Heart right ventricle (tissue), 16 donors: ENCODE measurements around the gene PARD3. TPM values are rescaled to one million over a fixed set of nuclear protein-coding genes. Genes with fewer than 3 reads are reported as not detected.

ENCODE experiments used
- ATAC-seq, 8 donors: fragments of 200-7000 bp; cut with Tn5 transposase; one replicate each; pipeline ENCODE4 v1.9.1; 2020; ENCODE audit warnings: mild to moderate bottlenecking in 8 of 8, moderate library complexity in 8 of 8, moderate number of reproducible peaks in 1 of 8
- DNase-seq, 2 donors: peaks; one replicate each; pipeline ENCODE4 v3.0.0-alpha.2; 2020
- H3K27ac ChIP-seq, 10 donors: fragments of 200-600 bp; sonication (generic) in 2 of 10; one replicate each; pipeline versions ENCODE4 v1.5.0 to v1.8.0; 2020 to 2022; ENCODE audit warnings: mild to moderate bottlenecking in 3 of 10
- H3K27me3 ChIP-seq, 7 donors: fragments of 200-600 bp; one replicate each; pipeline ENCODE4 v1.8.0; 2021 to 2022; ENCODE audit warnings: mild to moderate bottlenecking in 2 of 7
- H3K36me3 ChIP-seq, 9 donors: fragments of 200-600 bp; sonication (generic) in 1 of 9; one replicate each; pipeline versions ENCODE4 v1.5.0 to v1.8.0; 2020 to 2022; ENCODE audit warnings: mild to moderate bottlenecking in 2 of 9
- H3K4me1 ChIP-seq, 9 donors: fragments of 200-600 bp; sonication (generic) in 1 of 9; one replicate each; pipeline versions ENCODE4 v1.5.0 to v1.8.0; 2020 to 2022; ENCODE audit warnings: mild to moderate bottlenecking in 4 of 9
- H3K4me3 ChIP-seq, 10 donors: fragments of 200-600 bp; sonication (generic) in 2 of 10; one replicate each; pipeline versions ENCODE4 v1.5.0 to v1.8.0; 2020 to 2022; ENCODE audit warnings: mild to moderate bottlenecking in 7 of 10, moderate library complexity in 2 of 10
- H3K9me3 ChIP-seq, 11 donors: fragments of 200-600 bp in 10 of 11; sonication (generic) in 2 of 11; one replicate each; pipeline versions ENCODE4 v1.5.0 to v1.8.0; 2013 to 2022; ENCODE audit warnings: mild to moderate bottlenecking in 2 of 11, control low read depth in 1 of 11, moderate library complexity in 1 of 11
- CTCF ChIP-seq, 9 donors: fragments of 200-600 bp; sonication (generic) in 2 of 9; IDR thresholded peaks; one replicate each; pipeline versions ENCODE4 v1.5.0 to v1.8.0; 2021 to 2022; ENCODE audit warnings: antibody characterized with exemption in 9 of 9, mild to moderate bottlenecking in 5 of 9, moderate library complexity in 1 of 9
- WGBS, 2 donors: extraction: QIAGEN DNeasy Blood & Tissue Kit; methylation state at CpG; one replicate each; pipeline ENCODE4 v1.1.7; 2013; ENCODE audit warnings: inconsistent platforms in 1 of 2; 5-methylcytosine and 5-hydroxymethylcytosine counted together
- intact Hi-C, 10 donors: fragments of 100-400 bp; cut with DNase I; formaldehyde crosslinking; loops; one replicate each; pipeline versions ENCODE4 v1.11.1 to v1.14.2; 2022
- polyA plus RNA-seq, 2 donors: library from polyadenylated mRNA; stranded (reverse); fragments of 200-250 nt; gene quantifications; one replicate each; pipeline ENCODE4 v1.2.3, GENCODE V29; 2013
- total RNA-seq, 10 donors: library from RNA; stranded (reverse); fragmentation: NEBNext Ultra II Directional in 3 of 10; extraction: Animal tissue kit (Norgen Biotek cat#: 25700) in 3 of 10; gene quantifications; one replicate each; pipeline versions ENCODE4 v1.2.1 to v1.2.4, GENCODE V29; 2021 to 2023
- donor health status: Arrhythmogenic right ventricular cardiomyopathy.
- donor health status: ischemic (EF 13 %, LVEDD 7.1; RV severe dilation, severe dysfunction).
- donor health status: healthy with polysubstance abuse.
- donor health status: DM: no; HTN: yes; CAD: no.
- donor health status: DM: no; HTN: no; CAD: no.
- donor health status: ischemic (EF 25% LVEDD 6.9; RV normal size, moderate dysfunction).
- donor health status: ischemic (EF 25% LVEDD 5.7; RV mildly dilated, moderate dysfunction).
- donor health status: healthy.
- donor health status: DM: yes; HTN: yes; CAD: no.
- donor health status: Ischemic cardiomyopathy.
- donor health status: ischemic (EF 35%, LVEDD 5.7; RV mildly dilated, moderate dysfunction).
- donor health status: nonischemic (EF 11% LVEDD 7.7; RV severe dilation, severe dysfunction).
- donor health status: DM: yes; HTN: yes; CAD: no.
- donor health status: PGD.
- donor health status: ischemic (EF 29% LVEDD 5.4; RV normal size, mild dysfunction).
- donor health status: nonischemic (EF 23%, LVEDD 6.1; RV moderate dilation, normal function).

Gene PARD3
- total and polyA plus RNA-seq, 12 donors: 19.7 to 41.8 (median 34.2) TPM

- Histone ChIP-seq H3K4me1 (peaks cover 0 to 24% (median 0%) of the 10 kb centered on the region in 9 donors), H3K36me3 (no peaks in the 10 kb centered on the region), H3K4me3 (no peak overlapping the region), H3K27me3 (no peaks in the 10 kb centered on the region), H3K9me3 (no peaks in the 10 kb centered on the region), H3K27ac (no peak overlapping the region)
- intact Hi-C loops: no loop called here
- WGBS, 2 donors: 93 to 96% methylated on average over 2 of the region's 2 CpGs
- DNase-seq: no peak
- ATAC-seq: no peak
- no peak for TF ChIP-seq CTCF (IDR thresholded peaks at IDR 0.05)
Measured at GRCh38 chr10:34505338-34505737, 309.8 kb downstream of the PARD3 start.

GRCh38 chr10:34504534-34504933, 310.6 kb downstream of the PARD3 start:
- Histone ChIP-seq H3K9me3 (no peaks in the 10 kb centered on the region), H3K27ac (no peak overlapping the region), H3K27me3 (no peaks in the 10 kb centered on the region), H3K36me3 (no peaks in the 10 kb centered on the region), H3K4me3 (no peak overlapping the region), H3K4me1 (peaks cover 0 to 24% (median 0%) of the 10 kb centered on the region in 9 donors)
- no peak for TF ChIP-seq CTCF (IDR thresholded peaks at IDR 0.05)
- intact Hi-C loops: no loop called here
- no peak for DNase-seq
- WGBS, 2 donors: 36 to 53% methylated on average over 3 of the region's 3 CpGs
- peak in 5 of 8 donors; percentile 43 to 93 (median 73) for ATAC-seq

GRCh38 chr10:34503704-34504103, 311.4 kb downstream of the PARD3 start:
- TF ChIP-seq CTCF (IDR thresholded peaks at IDR 0.05): no peak
- H3K27ac ChIP-seq: no peak overlapping the region
- no peaks in the 10 kb centered on the region for H3K36me3 ChIP-seq
- DNase-seq (no peak), ATAC-seq (no peak)
- no peaks in the 10 kb centered on the region for H3K9me3 ChIP-seq
- no peak overlapping the region for H3K4me3 ChIP-seq
- no peaks in the 10 kb centered on the region for H3K27me3 ChIP-seq
- 84 to 87% methylated on average over 2 of the region's 2 CpGs for WGBS, 2 donors
- H3K4me1 ChIP-seq: peaks cover 0 to 24% (median 0%) of the 10 kb centered on the region in 9 donors
- intact Hi-C loops: no loop called here

- TF ChIP-seq CTCF (IDR thresholded peaks at IDR 0.05): no peak
- no peaks in the 10 kb centered on the region for H3K27me3 ChIP-seq
- H3K4me3 ChIP-seq: no peak overlapping the region
- no peaks in the 10 kb centered on the region for H3K9me3 ChIP-seq
- H3K36me3 ChIP-seq: no peaks in the 10 kb centered on the region
- intact Hi-C loops: no loop called here
- H3K27ac ChIP-seq: no peak overlapping the region
- DNase-seq: no peak
- no peak for ATAC-seq
- H3K4me1 ChIP-seq: peaks cover 0 to 13% (median 0%) of the 10 kb centered on the region in 9 donors
- 86% methylated on average over 3 of the region's 3 CpGs for WGBS, 2 donors
Measured at GRCh38 chr10:34499612-34500279, 315.4 kb downstream of the PARD3 start.
